ENCODE data around the gene SYT9.

Gene SYT9

GRCh38 chr11:7257724-7258123, 6.0 kb downstream of the SYT9 start:
- Histone ChIP-seq H3K27ac (ENCODE audit: low read length) (no peak overlapping the region), H3K9me3 (ENCODE audit: insufficient read depth, low read length) (no peaks in the 10 kb centered on the region), H3K4me2 (ENCODE audit: low read length) (no peak overlapping the region), H3K9ac (ENCODE audit: low read length) (no peak overlapping the region), H3K27me3 (ENCODE audit: low read depth, low read length) (no peaks in the 10 kb centered on the region), H3K79me2 (ENCODE audit: low read length) (no peaks in the 10 kb centered on the region), H2AFZ (ENCODE audit: low read depth, low read length) (no peak overlapping the region), H3K4me1 (ENCODE audit: low read length) (peaks cover 8% of the 10 kb centered on the region), H4K20me1 (ENCODE audit: insufficient read depth, low read length) (no peaks in the 10 kb centered on the region), H3K36me3 (replicated peaks; ENCODE audit: low read depth, low read length) (no peaks in the 10 kb centered on the region), H3K4me3 (ENCODE audit: low read length) (no peak overlapping the region)
- TF ChIP-seq CTCF (IDR thresholded peaks at IDR 0.05; ENCODE audit: low read depth, low read length): no peak

- no peaks in the 10 kb centered on the region for H3K27me3 ChIP-seq (ENCODE audit: low read depth, low read length)
- no peak overlapping the region for H3K27ac ChIP-seq (ENCODE audit: low read length)
- H3K9ac ChIP-seq (ENCODE audit: low read length): no peak overlapping the region
- no peaks in the 10 kb centered on the region for H3K79me2 ChIP-seq (ENCODE audit: low read length)
- H4K20me1 ChIP-seq (ENCODE audit: insufficient read depth, low read length): no peaks in the 10 kb centered on the region
- H3K36me3 ChIP-seq (replicated peaks; ENCODE audit: low read depth, low read length): no peaks in the 10 kb centered on the region
- no peaks in the 10 kb centered on the region for H3K9me3 ChIP-seq (ENCODE audit: insufficient read depth, low read length)
- no peak overlapping the region for H2AFZ ChIP-seq (ENCODE audit: low read depth, low read length)
- TF ChIP-seq EZH2phosphoT487 (IDR thresholded peaks at IDR 0.05; ENCODE audit: low read depth): no peak
- TF ChIP-seq CTCF (IDR thresholded peaks at IDR 0.05; ENCODE audit: low read depth, low read length): no peak
- no peak overlapping the region for H3K4me3 ChIP-seq (ENCODE audit: low read length)
- no peaks in the 10 kb centered on the region for H3K4me1 ChIP-seq (ENCODE audit: low read length)
- H3K4me2 ChIP-seq (ENCODE audit: low read length): no peak overlapping the region
Measured at GRCh38 chr11:7261578-7261977, 9.9 kb downstream of the SYT9 start.

GRCh38 chr11:7262672-7263071, 11.0 kb downstream of the SYT9 start:
- Histone ChIP-seq H3K27ac (ENCODE audit: low read length) (no peak overlapping the region), H3K4me1 (ENCODE audit: low read length) (no peaks in the 10 kb centered on the region), H3K36me3 (replicated peaks; ENCODE audit: low read depth, low read length) (no peaks in the 10 kb centered on the region), H2AFZ (ENCODE audit: low read depth, low read length) (no peak overlapping the region), H3K27me3 (ENCODE audit: low read depth, low read length) (no peaks in the 10 kb centered on the region), H3K9me3 (ENCODE audit: insufficient read depth, low read length) (no peaks in the 10 kb centered on the region), H3K4me2 (ENCODE audit: low read length) (no peak overlapping the region), H3K9ac (ENCODE audit: low read length) (no peak overlapping the region), H3K4me3 (ENCODE audit: low read length) (no peak overlapping the region), H4K20me1 (ENCODE audit: insufficient read depth, low read length) (no peaks in the 10 kb centered on the region), H3K79me2 (ENCODE audit: low read length) (no peaks in the 10 kb centered on the region)
- TF ChIP-seq EZH2phosphoT487 (IDR thresholded peaks at IDR 0.05; ENCODE audit: low read depth): no peak
- TF ChIP-seq CTCF (IDR thresholded peaks at IDR 0.05; ENCODE audit: low read depth, low read length): no peak

GRCh38 chr11:7263842-7264241, 12.1 kb downstream of the SYT9 start:
- Histone ChIP-seq H2AFZ (ENCODE audit: low read depth, low read length) (no peak overlapping the region), H3K36me3 (replicated peaks; ENCODE audit: low read depth, low read length) (no peaks in the 10 kb centered on the region), H3K9me3 (ENCODE audit: insufficient read depth, low read length) (no peaks in the 10 kb centered on the region), H3K27me3 (ENCODE audit: low read depth, low read length) (no peaks in the 10 kb centered on the region), H3K79me2 (ENCODE audit: low read length) (no peaks in the 10 kb centered on the region), H3K4me2 (ENCODE audit: low read length) (no peak overlapping the region), H3K27ac (ENCODE audit: low read length) (no peak overlapping the region), H4K20me1 (ENCODE audit: insufficient read depth, low read length) (no peaks in the 10 kb centered on the region), H3K4me3 (ENCODE audit: low read length) (no peak overlapping the region), H3K9ac (ENCODE audit: low read length) (no peak overlapping the region), H3K4me1 (ENCODE audit: low read length) (no peaks in the 10 kb centered on the region)
- TF ChIP-seq CTCF (IDR thresholded peaks at IDR 0.05; ENCODE audit: low read depth, low read length) (no peak), EZH2phosphoT487 (IDR thresholded peaks at IDR 0.05; ENCODE audit: low read depth) (no peak)
